Measurements from ENCODE around the gene OR2B6.
A peak's percentile ranks its signal among the peaks of the same experiment; 100 is the strongest.

OR2B6 gene

GRCh38 chr6:27986928-27987725 is 30.1 kb downstream of the OR2B6 start:
- Histone ChIP-seq H3K9ac (ENCODE audit: low read depth in 1 of 2, low read length in 2 of 2) (no peak overlapping the region), H3K27ac (ENCODE audit: low read depth in 2 of 2, low read length in 2 of 2) (no peak overlapping the region), H3K9me3 (ENCODE audit: control insufficient read depth in 2 of 2, low read length in 2 of 2) (no peaks in the 10 kb centered on the region), H3K27me3 (ENCODE audit: control insufficient read depth in 2 of 2, insufficient read depth in 2 of 2, low read length in 2 of 2) (peaks cover 0 to 8% of the 10 kb centered on the region in 2 donors), H3K4me1 (ENCODE audit: control insufficient read depth in 2 of 2, insufficient read depth in 2 of 2, low read length in 2 of 2) (no peaks in the 10 kb centered on the region), H3K4me3 (ENCODE audit: low read length in 2 of 2) (no peak overlapping the region), H3K36me3 (ENCODE audit: control insufficient read depth in 2 of 2, insufficient read depth in 2 of 2, low read length in 2 of 2) (no peaks in the 10 kb centered on the region)

GRCh38 chr6:27994616-27995015 is 37.6 kb downstream of the OR2B6 start:
- Histone ChIP-seq H3K36me3 (ENCODE audit: control insufficient read depth in 2 of 2, insufficient read depth in 2 of 2, low read length in 2 of 2) (no peaks in the 10 kb centered on the region), H3K27me3 (ENCODE audit: control insufficient read depth in 2 of 2, insufficient read depth in 2 of 2, low read length in 2 of 2) (peaks cover 0 to 8% of the 10 kb centered on the region in 2 donors), H3K9ac (ENCODE audit: low read depth in 1 of 2, low read length in 2 of 2) (no peak overlapping the region), H3K9me3 (ENCODE audit: control insufficient read depth in 2 of 2, low read length in 2 of 2) (no peaks in the 10 kb centered on the region), H3K27ac (ENCODE audit: low read depth in 2 of 2, low read length in 2 of 2) (no peak overlapping the region), H3K4me1 (ENCODE audit: control insufficient read depth in 2 of 2, insufficient read depth in 2 of 2, low read length in 2 of 2) (no peaks in the 10 kb centered on the region), H3K4me3 (ENCODE audit: low read length in 2 of 2) (no peak overlapping the region)

GRCh38 chr6:28000351-28001045 is 43.5 kb downstream of the OR2B6 start:
- Histone ChIP-seq H3K9ac (ENCODE audit: low read depth in 1 of 2, low read length in 2 of 2) (no peak overlapping the region), H3K4me3 (ENCODE audit: low read length in 2 of 2) (no peak overlapping the region), H3K4me1 (ENCODE audit: control insufficient read depth in 2 of 2, insufficient read depth in 2 of 2, low read length in 2 of 2) (peaks cover 14 to 33% of the 10 kb centered on the region in 2 donors), H3K36me3 (ENCODE audit: control insufficient read depth in 2 of 2, insufficient read depth in 2 of 2, low read length in 2 of 2) (no peaks in the 10 kb centered on the region), H3K27ac (ENCODE audit: low read depth in 2 of 2, low read length in 2 of 2) (no peak overlapping the region), H3K9me3 (ENCODE audit: control insufficient read depth in 2 of 2, low read length in 2 of 2) (no peaks in the 10 kb centered on the region), H3K27me3 (ENCODE audit: control insufficient read depth in 2 of 2, insufficient read depth in 2 of 2, low read length in 2 of 2) (no peaks in the 10 kb centered on the region)

GRCh38 chr6:28001351-28001750 is 44.3 kb downstream of the OR2B6 start:
- Histone ChIP-seq H3K27me3 (ENCODE audit: control insufficient read depth in 2 of 2, insufficient read depth in 2 of 2, low read length in 2 of 2) (no peaks in the 10 kb centered on the region), H3K9ac (ENCODE audit: low read depth in 1 of 2, low read length in 2 of 2) (no peak overlapping the region), H3K4me1 (ENCODE audit: control insufficient read depth in 2 of 2, insufficient read depth in 2 of 2, low read length in 2 of 2) (peaks cover 14 to 33% of the 10 kb centered on the region in 2 donors), H3K9me3 (ENCODE audit: control insufficient read depth in 2 of 2, low read length in 2 of 2) (no peaks in the 10 kb centered on the region), H3K27ac (ENCODE audit: low read depth in 2 of 2, low read length in 2 of 2) (no peak overlapping the region), H3K4me3 (ENCODE audit: low read length in 2 of 2) (no peak overlapping the region), H3K36me3 (ENCODE audit: control insufficient read depth in 2 of 2, insufficient read depth in 2 of 2, low read length in 2 of 2) (no peaks in the 10 kb centered on the region)

- Histone ChIP-seq H3K9ac (ENCODE audit: low read depth in 1 of 2, low read length in 2 of 2) (no peak overlapping the region), H3K4me1 (ENCODE audit: control insufficient read depth in 2 of 2, insufficient read depth in 2 of 2, low read length in 2 of 2) (peaks cover 14 to 33% of the 10 kb centered on the region in 2 donors), H3K4me3 (ENCODE audit: low read length in 2 of 2) (no peak overlapping the region), H3K27ac (ENCODE audit: low read depth in 2 of 2, low read length in 2 of 2) (no peak overlapping the region), H3K36me3 (ENCODE audit: control insufficient read depth in 2 of 2, insufficient read depth in 2 of 2, low read length in 2 of 2) (no peaks in the 10 kb centered on the region), H3K27me3 (ENCODE audit: control insufficient read depth in 2 of 2, insufficient read depth in 2 of 2, low read length in 2 of 2) (no peaks in the 10 kb centered on the region), H3K9me3 (ENCODE audit: control insufficient read depth in 2 of 2, low read length in 2 of 2) (no peaks in the 10 kb centered on the region)
Observed at GRCh38 chr6:28001751-28002150, 44.7 kb downstream of the OR2B6 start.

- H3K27ac ChIP-seq (ENCODE audit: low read depth in 2 of 2, low read length in 2 of 2): peak overlapping the region; percentile 79 to 86
- H3K9ac ChIP-seq (ENCODE audit: low read depth in 1 of 2, low read length in 2 of 2): no peak overlapping the region
- peaks cover 14 to 33% of the 10 kb centered on the region in 2 donors for H3K4me1 ChIP-seq (ENCODE audit: control insufficient read depth in 2 of 2, insufficient read depth in 2 of 2, low read length in 2 of 2)
- H3K27me3 ChIP-seq (ENCODE audit: control insufficient read depth in 2 of 2, insufficient read depth in 2 of 2, low read length in 2 of 2): no peaks in the 10 kb centered on the region
- no peaks in the 10 kb centered on the region for H3K36me3 ChIP-seq (ENCODE audit: control insufficient read depth in 2 of 2, insufficient read depth in 2 of 2, low read length in 2 of 2)
- H3K9me3 ChIP-seq (ENCODE audit: control insufficient read depth in 2 of 2, low read length in 2 of 2): no peaks in the 10 kb centered on the region
- no peak overlapping the region for H3K4me3 ChIP-seq (ENCODE audit: low read length in 2 of 2)
Observed at GRCh38 chr6:28002161-28002560, 45.1 kb downstream of the OR2B6 start.

GRCh38 chr6:28003059-28003458 is 46.0 kb downstream of the OR2B6 start:
- Histone ChIP-seq H3K4me1 (ENCODE audit: control insufficient read depth in 2 of 2, insufficient read depth in 2 of 2, low read length in 2 of 2) (peaks cover 14 to 33% of the 10 kb centered on the region in 2 donors), H3K9me3 (ENCODE audit: control insufficient read depth in 2 of 2, low read length in 2 of 2) (no peaks in the 10 kb centered on the region), H3K27me3 (ENCODE audit: control insufficient read depth in 2 of 2, insufficient read depth in 2 of 2, low read length in 2 of 2) (no peaks in the 10 kb centered on the region), H3K27ac (ENCODE audit: low read depth in 2 of 2, low read length in 2 of 2) (peak overlapping the region; percentile 79 to 86), H3K9ac (ENCODE audit: low read depth in 1 of 2, low read length in 2 of 2) (peak overlapping the region in 1 of 2 donors; percentile 5), H3K4me3 (ENCODE audit: low read length in 2 of 2) (peak overlapping the region; percentile 35 to 38), H3K36me3 (ENCODE audit: control insufficient read depth in 2 of 2, insufficient read depth in 2 of 2, low read length in 2 of 2) (no peaks in the 10 kb centered on the region)

- peak overlapping the region; percentile 79 to 86 for H3K27ac ChIP-seq (ENCODE audit: low read depth in 2 of 2, low read length in 2 of 2)
- H3K36me3 ChIP-seq (ENCODE audit: control insufficient read depth in 2 of 2, insufficient read depth in 2 of 2, low read length in 2 of 2): no peaks in the 10 kb centered on the region
Observed at GRCh38 chr6:28003661-28004060, 46.6 kb downstream of the OR2B6 start.

GRCh38 chr6:28004350-28005151 is 47.5 kb downstream of the OR2B6 start:
- Histone ChIP-seq H3K4me1 (ENCODE audit: control insufficient read depth in 2 of 2, insufficient read depth in 2 of 2, low read length in 2 of 2) (peaks cover 14 to 33% of the 10 kb centered on the region in 2 donors), H3K4me3 (ENCODE audit: low read length in 2 of 2) (no peak overlapping the region), H3K27ac (ENCODE audit: low read depth in 2 of 2, low read length in 2 of 2) (peak overlapping the region; percentile 79 to 86), H3K27me3 (ENCODE audit: control insufficient read depth in 2 of 2, insufficient read depth in 2 of 2, low read length in 2 of 2) (no peaks in the 10 kb centered on the region), H3K9me3 (ENCODE audit: control insufficient read depth in 2 of 2, low read length in 2 of 2) (no peaks in the 10 kb centered on the region), H3K9ac (ENCODE audit: low read depth in 1 of 2, low read length in 2 of 2) (no peak overlapping the region), H3K36me3 (ENCODE audit: control insufficient read depth in 2 of 2, insufficient read depth in 2 of 2, low read length in 2 of 2) (no peaks in the 10 kb centered on the region)

More at GRCh38 chr6:28003661-28004060, 46.6 kb downstream of the OR2B6 start:
- Histone ChIP-seq H3K9me3 (ENCODE audit: control insufficient read depth in 2 of 2, low read length in 2 of 2) (no peaks in the 10 kb centered on the region), H3K9ac (ENCODE audit: low read depth in 1 of 2, low read length in 2 of 2) (no peak overlapping the region), H3K4me1 (ENCODE audit: control insufficient read depth in 2 of 2, insufficient read depth in 2 of 2, low read length in 2 of 2) (peaks cover 14 to 33% of the 10 kb centered on the region in 2 donors), H3K4me3 (ENCODE audit: low read length in 2 of 2) (peak overlapping the region; percentile 38 to 49), H3K27me3 (ENCODE audit: control insufficient read depth in 2 of 2, insufficient read depth in 2 of 2, low read length in 2 of 2) (no peaks in the 10 kb centered on the region)

All from mucosa of rectum (tissue), 2 donors.